ENCODE measurements around the gene UBASH3B.

DNA sequence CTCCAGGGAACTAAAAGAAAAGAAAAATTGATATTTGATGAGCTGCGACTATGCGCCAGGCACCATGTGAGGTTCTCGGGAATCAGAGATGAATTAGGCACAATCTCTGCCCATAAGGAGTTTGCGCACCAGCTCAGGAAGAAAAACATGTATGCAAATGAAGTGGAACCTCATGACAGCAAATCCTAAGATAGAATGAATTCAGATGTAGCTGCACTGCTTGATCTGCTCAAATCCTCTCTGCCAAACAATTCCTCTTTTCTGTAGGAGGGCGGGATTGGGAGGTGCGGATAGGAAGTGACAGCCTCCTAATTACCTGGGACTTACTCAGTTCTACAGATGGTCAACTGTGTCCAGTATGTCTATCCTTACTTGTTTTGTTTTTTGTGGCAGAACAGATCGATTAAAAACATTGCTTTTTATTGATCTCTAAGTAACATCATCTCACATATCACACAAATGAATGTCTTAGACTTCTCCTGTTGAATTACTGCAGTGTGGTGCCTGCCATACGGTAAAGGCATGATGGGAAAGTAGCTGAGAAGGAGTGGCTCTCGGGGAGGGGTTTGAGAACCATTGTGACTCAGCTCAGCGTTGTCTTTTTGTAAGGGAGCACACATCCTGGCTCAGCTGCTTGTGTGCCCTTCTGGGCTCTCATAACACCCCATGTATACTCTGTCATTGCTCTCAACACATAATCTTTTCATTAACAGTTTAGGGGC, 196.7 kb downstream of the UBASH3B start:
- TF ChIP-seq, protein P1, sequence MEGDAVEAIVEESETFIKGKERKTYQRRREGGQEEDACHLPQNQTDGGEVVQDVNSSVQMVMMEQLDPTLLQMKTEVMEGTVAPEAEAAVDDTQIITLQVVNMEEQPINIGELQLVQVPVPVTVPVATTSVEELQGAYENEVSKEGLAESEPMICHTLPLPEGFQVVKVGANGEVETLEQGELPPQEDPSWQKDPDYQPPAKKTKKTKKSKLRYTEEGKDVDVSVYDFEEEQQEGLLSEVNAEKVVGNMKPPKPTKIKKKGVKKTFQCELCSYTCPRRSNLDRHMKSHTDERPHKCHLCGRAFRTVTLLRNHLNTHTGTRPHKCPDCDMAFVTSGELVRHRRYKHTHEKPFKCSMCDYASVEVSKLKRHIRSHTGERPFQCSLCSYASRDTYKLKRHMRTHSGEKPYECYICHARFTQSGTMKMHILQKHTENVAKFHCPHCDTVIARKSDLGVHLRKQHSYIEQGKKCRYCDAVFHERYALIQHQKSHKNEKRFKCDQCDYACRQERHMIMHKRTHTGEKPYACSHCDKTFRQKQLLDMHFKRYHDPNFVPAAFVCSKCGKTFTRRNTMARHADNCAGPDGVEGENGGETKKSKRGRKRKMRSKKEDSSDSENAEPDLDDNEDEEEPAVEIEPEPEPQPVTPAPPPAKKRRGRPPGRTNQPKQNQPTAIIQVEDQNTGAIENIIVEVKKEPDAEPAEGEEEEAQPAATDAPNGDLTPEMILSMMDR (conservative IDR thresholded peaks at IDR 0.05) = no peak
- no peak for TF ChIP-seq EZH2 (IDR thresholded peaks at IDR 0.05; ENCODE audit: low read depth)

All from PC-9 (cell line).